ENCODE results near the gene CIAPIN1. TPM values are rescaled to one million over a fixed set of nuclear protein-coding genes. Genes with fewer than 3 reads are reported as not detected.
A peak's percentile ranks its signal among the peaks of the same experiment; 100 is the strongest.

The CIAPIN1 gene
- total RNA-seq, 4 donors from 2014 or later = 37.7 to 65.5 (median 46.2) TPM

DNA sequence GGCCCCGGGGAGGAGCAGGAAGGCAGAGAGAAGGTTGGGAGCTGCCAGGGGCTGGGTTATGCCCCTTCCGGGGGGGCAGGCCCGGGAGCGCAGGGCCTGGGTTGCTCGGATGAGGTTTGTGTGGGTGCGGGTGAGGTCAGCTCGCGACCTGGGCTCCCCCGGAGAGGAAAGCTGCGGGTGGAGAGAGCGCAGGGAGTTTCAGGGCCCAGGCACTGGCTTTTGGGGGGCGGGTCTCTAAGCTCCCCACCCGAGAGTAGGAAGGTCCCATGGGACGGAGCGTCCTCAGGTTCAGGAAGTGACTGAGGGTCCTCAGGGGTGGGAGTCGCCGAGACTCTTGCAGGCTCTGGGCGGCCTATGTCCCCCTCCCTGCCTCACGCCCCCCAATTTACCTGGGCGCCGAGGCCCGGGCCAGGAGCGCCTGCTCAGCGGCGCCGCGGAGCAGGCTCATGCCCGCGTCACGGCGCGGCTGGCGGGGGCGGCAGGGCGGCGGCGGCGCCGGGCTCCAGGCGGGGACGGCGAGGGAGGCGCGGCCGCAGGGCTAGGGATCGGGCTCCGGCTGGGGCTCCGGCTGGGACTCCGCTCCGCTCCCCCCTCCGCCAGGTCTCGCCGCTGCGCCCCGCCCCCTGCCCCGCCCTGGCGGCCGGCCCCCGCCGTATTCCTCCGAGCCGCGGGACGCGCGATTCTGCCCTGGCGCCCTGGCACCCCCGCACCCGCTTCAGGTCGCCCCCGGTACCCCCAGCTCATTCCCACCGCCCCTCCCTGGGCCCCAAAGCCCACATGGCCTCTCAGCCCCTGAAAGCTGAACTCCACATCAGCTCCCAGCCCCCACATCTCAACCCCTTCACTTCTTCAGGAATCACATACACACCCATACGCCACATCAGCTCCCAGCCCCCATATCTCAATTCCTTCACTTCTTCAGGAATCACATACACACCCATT is 39.0 kb upstream of the CIAPIN1 start, which contains the start of gene DOK4:
Gene DOK4, minus strand, starts transcription at position 578 of the 942 bp plus-strand sequence. CDS start 6,986 bp downstream, outside the sequence.
- no peaks in the 10 kb centered on the region for H3K9me3 ChIP-seq
- peak in 1 of 2 donors; percentile 82 for TF ChIP-seq POLR2A (IDR thresholded peaks at IDR 0.05)
- TF ChIP-seq, protein P1, sequence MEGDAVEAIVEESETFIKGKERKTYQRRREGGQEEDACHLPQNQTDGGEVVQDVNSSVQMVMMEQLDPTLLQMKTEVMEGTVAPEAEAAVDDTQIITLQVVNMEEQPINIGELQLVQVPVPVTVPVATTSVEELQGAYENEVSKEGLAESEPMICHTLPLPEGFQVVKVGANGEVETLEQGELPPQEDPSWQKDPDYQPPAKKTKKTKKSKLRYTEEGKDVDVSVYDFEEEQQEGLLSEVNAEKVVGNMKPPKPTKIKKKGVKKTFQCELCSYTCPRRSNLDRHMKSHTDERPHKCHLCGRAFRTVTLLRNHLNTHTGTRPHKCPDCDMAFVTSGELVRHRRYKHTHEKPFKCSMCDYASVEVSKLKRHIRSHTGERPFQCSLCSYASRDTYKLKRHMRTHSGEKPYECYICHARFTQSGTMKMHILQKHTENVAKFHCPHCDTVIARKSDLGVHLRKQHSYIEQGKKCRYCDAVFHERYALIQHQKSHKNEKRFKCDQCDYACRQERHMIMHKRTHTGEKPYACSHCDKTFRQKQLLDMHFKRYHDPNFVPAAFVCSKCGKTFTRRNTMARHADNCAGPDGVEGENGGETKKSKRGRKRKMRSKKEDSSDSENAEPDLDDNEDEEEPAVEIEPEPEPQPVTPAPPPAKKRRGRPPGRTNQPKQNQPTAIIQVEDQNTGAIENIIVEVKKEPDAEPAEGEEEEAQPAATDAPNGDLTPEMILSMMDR (IDR thresholded peaks at IDR 0.05) = no peak
- no peaks in the 10 kb centered on the region for H3K27me3 ChIP-seq
- peak within 1 kb of the TSS; percentile 58 to 97 (median 72) for H3K4me3 ChIP-seq
- H3K27ac ChIP-seq = peak within 1 kb of the TSS; percentile 26 to 89 (median 79)
- peaks cover 4 to 26% (median 5%) of the 10 kb centered on the region in 4 donors for H3K4me1 ChIP-seq
- peak; percentile 65 to 91 (median 91) for DNase-seq
- H3K36me3 ChIP-seq = no peaks in the 10 kb centered on the region

GRCh38 chr16:57485091-57485915 is 38.1 kb upstream of the CIAPIN1 start:
- H3K27me3 ChIP-seq = no peaks in the 10 kb centered on the region
- DNase-seq = peak in 2 of 3 donors; percentile 71 to 75
- H3K4me1 ChIP-seq = peaks cover 4 to 33% (median 5%) of the 10 kb centered on the region in 4 donors
- peak; percentile 65 to 79 for TF ChIP-seq POLR2A (IDR thresholded peaks at IDR 0.05)
- TF ChIP-seq, protein P1 (IDR thresholded peaks at IDR 0.05) = no peak
- no peaks in the 10 kb centered on the region for H3K36me3 ChIP-seq
- H3K27ac ChIP-seq = peak overlapping the region; percentile 26 to 89 (median 79)
- H3K9me3 ChIP-seq = no peaks in the 10 kb centered on the region
- peak overlapping the region; percentile 58 to 97 (median 72) for H3K4me3 ChIP-seq

DNA sequence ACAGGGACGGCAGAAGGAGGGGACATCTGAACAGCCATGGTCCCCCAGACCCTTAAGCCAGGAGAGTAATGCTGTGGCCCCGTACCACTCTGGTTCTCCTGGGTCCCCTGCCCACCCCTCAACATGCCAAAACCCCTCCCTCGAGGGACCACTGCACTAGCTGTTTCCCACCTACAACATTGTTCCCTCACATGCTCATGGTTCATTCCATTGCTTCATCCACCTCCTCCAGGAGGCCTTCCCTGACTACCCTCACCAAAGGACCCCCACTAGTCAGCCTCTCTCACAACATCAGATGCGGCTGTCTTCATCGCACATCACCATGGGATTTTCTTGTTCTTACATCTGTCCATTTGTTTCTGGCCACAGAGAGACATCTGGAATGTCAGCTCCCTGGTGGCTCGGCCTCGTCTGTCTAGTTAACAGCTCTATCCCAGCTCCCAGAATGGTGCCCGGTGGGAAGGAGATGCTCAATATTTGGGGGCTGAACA is 37.4 kb upstream of the CIAPIN1 start:
- Histone ChIP-seq H3K27me3 (no peaks in the 10 kb centered on the region), H3K27ac (peak overlapping the region in 1 of 4 donors; percentile 89), H3K36me3 (no peaks in the 10 kb centered on the region), H3K4me3 (peak overlapping the region in 2 of 4 donors; percentile 74 to 97), H3K9me3 (no peaks in the 10 kb centered on the region), H3K4me1 (peaks cover 4 to 40% (median 5%) of the 10 kb centered on the region in 4 donors)
- no peak for TF ChIP-seq POLR2A (IDR thresholded peaks at IDR 0.05)
- TF ChIP-seq, protein P1 (IDR thresholded peaks at IDR 0.05) = no peak
- DNase-seq = no peak

GRCh38 chr16:57483725-57484514 is 36.7 kb upstream of the CIAPIN1 start:
- H3K4me1 ChIP-seq = peaks cover 4 to 47% (median 8%) of the 10 kb centered on the region in 4 donors

More at GRCh38 chr16:57483725-57484514, 36.7 kb upstream of the CIAPIN1 start:
- H3K27me3 ChIP-seq = no peaks in the 10 kb centered on the region
- no peak for DNase-seq
- H3K4me3 ChIP-seq = no peak overlapping the region
- no peaks in the 10 kb centered on the region for H3K36me3 ChIP-seq
- TF ChIP-seq, protein P1 (IDR thresholded peaks at IDR 0.05) = no peak
- TF ChIP-seq POLR2A (IDR thresholded peaks at IDR 0.05) = peak in 1 of 2 donors; percentile 16
- H3K27ac ChIP-seq = peak overlapping the region in 1 of 4 donors; percentile 89
- no peaks in the 10 kb centered on the region for H3K9me3 ChIP-seq
